ENCODE measurements around the gene APOO.

GRCh38 chrX:23826216-23826615 lies 81.5 kb downstream of the APOO start:
- TF ChIP-seq CTCF (IDR thresholded peaks at IDR 0.05), result no peak
- TF ChIP-seq RCOR1 (IDR thresholded peaks at IDR 0.05; ENCODE audit: low read depth, low read length), result no peak
- no peak for TF ChIP-seq KDM5A (IDR thresholded peaks at IDR 0.05)
- no peak for TF ChIP-seq KDM1A (IDR thresholded peaks at IDR 0.05; ENCODE audit: low read depth)
- TF ChIP-seq REST (IDR thresholded peaks at IDR 0.05), result no peak
- TF ChIP-seq SMC3 (IDR thresholded peaks at IDR 0.05), result no peak
